Dedifferentiated amniotic fluid mesenchymal stem cell (primary cell): Measurements from ENCODE around the gene CCNQ.

ENCODE experiments used
- DNase-seq: peaks from one replicate; pipeline ENCODE4 v3.0.0-alpha.2; 2016; ENCODE audit errors: extremely low spot score

The CCNQ gene

GRCh38 chrX:153576239-153576870 lies 22.6 kb downstream of the CCNQ start:
- no peak for DNase-seq

- no peak for DNase-seq
Observed at GRCh38 chrX:153573984-153574383, 25.0 kb downstream of the CCNQ start.

- no peak for DNase-seq
Observed at GRCh38 chrX:153572601-153573000, 26.3 kb downstream of the CCNQ start.

GRCh38 chrX:153571534-153571908 lies 27.4 kb downstream of the CCNQ start:
- no peak for DNase-seq

- no peak for DNase-seq
Observed at GRCh38 chrX:153569475-153569874, 29.5 kb downstream of the CCNQ start.

GRCh38 chrX:153568451-153569011 lies 30.4 kb downstream of the CCNQ start:
- DNase-seq: no peak

GRCh38 chrX:153565996-153566580 lies 32.9 kb downstream of the CCNQ start:
- DNase-seq: no peak

- no peak for DNase-seq
Observed at GRCh38 chrX:153564047-153564606, 34.8 kb downstream of the CCNQ start.

- no peak for DNase-seq
Observed at GRCh38 chrX:153562546-153562945, 36.4 kb downstream of the CCNQ start.

GRCh38 chrX:153561337-153561736 lies 37.6 kb downstream of the CCNQ start:
- DNase-seq: no peak

GRCh38 chrX:153560466-153560865 lies 38.5 kb downstream of the CCNQ start:
- DNase-seq: no peak

- DNase-seq: no peak
Observed at GRCh38 chrX:153560000-153560399, 38.9 kb downstream of the CCNQ start.

- DNase-seq: no peak
Observed at GRCh38 chrX:153557618-153558355, 41.2 kb downstream of the CCNQ start.

GRCh38 chrX:153556767-153557166 lies 42.2 kb downstream of the CCNQ start:
- DNase-seq: no peak

- DNase-seq: no peak
Observed at GRCh38 chrX:153554519-153555167, 44.3 kb downstream of the CCNQ start.

- no peak for DNase-seq
Observed at GRCh38 chrX:153551135-153551534, 47.8 kb downstream of the CCNQ start.

GRCh38 chrX:153549807-153550206 lies 49.1 kb downstream of the CCNQ start:
- DNase-seq: no peak

- DNase-seq: no peak
Observed at GRCh38 chrX:153549231-153549630, 49.7 kb downstream of the CCNQ start.

- DNase-seq: no peak
Observed at GRCh38 chrX:153547195-153547594, 51.7 kb downstream of the CCNQ start.

- DNase-seq: no peak
Observed at GRCh38 chrX:153546386-153546785, 52.6 kb downstream of the CCNQ start.

- DNase-seq: no peak
Observed at GRCh38 chrX:153544727-153545126, 54.2 kb downstream of the CCNQ start.

GRCh38 chrX:153539979-153540358 lies 59.0 kb downstream of the CCNQ start:
- no peak for DNase-seq
